NCI-H187 (cell line): ENCODE results near the gene SLC9A7.
A peak's percentile ranks its signal among the peaks of the same experiment; 100 is the strongest.
"Not testable (repeated sequence)": the region's sequence is repeated elsewhere in the genome, so short reads cannot be mapped to it uniquely, and the experiment has no call there.

Experiments used
- DNase-seq, 2 experiments: peaks; one replicate each; lab custom pipeline; 2025; lab: John Stamatoyannopoulos, UW

SLC9A7 gene

DNA sequence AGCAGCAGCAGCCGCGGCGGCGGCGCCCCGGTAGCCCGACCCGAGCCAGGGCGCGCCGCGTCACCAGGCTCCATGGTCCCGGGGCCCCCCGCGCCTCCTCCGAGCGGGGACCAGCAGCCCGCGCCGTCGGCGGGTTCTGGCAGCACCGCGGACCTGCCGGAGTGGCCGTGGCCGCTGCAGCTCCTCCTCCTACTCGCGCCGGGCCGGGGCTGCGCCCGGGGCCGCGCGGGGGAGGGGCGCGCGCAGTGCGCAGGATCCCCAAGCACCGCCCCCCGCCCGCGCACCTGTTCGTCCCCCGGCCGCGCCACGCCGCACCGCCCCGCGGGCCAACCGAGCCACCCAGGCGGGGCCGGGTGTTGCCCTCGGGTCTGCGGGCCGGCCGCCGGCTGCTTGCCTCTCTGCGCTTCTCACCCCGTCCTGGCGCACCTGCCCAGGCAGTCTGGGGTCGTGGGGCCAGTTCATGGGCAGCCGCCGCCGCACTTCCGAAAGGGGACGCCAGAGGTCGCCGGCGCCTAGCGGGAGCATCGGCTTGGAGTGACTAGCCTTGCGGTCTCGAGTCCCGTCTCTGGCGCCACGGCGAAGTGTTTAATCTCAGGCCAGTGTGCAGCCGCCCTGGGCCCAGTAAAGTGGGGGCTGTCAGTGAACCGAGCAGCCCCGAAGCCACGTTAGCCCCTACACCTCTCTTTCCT lies at the start of gene SLC9A7:
Gene SLC9A7 (minus strand): TSS at position 163 of the 689 bp plus-strand sequence. CDS start 89 bp downstream, at position 74.
- peak; percentile 32 to 34 for DNase-seq

DNA sequence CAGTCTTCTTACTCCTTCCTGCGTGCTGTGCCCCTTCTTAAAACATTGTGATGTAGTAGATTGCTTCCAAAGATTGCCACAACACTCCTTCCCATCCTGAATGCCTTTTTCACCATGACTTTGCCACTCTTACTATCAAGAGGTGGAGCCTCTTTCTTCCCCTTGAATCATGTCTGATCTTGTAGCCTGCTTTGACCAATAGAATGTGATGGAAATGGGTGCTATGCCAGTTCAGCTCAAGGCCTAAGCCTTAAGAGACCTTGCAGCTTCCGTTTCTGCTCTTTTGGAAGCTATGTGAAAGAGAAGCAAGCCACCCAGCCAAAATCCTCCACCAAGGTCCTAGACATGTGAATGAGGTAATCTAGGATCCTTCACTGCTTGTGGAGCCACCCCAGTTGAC lies 46.4 kb upstream of the SLC9A7 start:
- DNase-seq: no peak

DNA sequence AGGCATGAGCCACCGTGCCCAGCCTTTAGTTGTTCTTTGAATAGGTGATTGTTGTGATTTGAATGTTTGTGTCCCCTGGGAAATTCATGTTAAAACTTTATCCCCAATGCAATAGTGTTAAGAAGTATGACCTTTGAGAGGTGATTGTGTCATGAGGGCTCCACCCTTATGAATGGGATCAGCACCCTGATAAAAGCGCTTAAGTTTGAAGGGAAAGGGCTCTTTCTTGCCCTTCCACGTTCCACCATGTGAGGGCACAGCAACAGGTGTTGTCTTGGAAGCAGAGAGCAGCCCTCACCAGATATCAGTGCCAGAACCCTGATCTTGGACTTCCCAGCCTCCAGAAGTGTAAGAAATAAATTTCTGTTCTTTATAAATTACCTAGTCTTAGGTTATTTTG lies 44.2 kb upstream of the SLC9A7 start:
- no peak for DNase-seq

DNA sequence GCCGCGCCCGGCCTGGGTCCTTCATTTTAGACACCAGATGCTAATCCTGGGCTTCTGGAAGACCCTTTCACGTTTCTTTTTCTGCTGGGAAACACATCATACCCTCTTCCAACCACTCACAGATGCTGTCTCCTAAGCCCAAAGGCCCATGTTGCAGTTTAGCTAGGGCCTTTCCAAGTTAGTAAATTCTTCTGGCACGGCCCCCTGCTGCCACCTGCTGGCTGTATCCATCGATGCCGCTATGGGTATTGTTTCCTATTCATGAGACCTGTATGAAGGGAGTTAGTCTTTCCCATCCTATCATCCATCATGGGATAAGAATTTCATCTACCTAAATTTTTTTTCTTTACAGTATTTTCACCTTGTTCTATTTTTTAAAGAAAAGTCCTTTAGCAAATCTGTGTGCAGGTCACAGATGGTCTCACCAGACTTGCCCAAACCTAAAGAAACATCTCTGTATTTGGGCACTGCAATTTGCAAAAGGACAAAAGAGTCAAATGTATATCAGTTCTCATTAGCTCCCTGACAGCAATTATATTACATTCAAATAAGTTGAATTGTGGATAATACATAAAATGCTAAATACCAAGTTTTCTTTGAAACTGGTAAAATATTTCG lies 37.8 kb upstream of the SLC9A7 start:
- DNase-seq: peak; percentile 1 to 29

DNA sequence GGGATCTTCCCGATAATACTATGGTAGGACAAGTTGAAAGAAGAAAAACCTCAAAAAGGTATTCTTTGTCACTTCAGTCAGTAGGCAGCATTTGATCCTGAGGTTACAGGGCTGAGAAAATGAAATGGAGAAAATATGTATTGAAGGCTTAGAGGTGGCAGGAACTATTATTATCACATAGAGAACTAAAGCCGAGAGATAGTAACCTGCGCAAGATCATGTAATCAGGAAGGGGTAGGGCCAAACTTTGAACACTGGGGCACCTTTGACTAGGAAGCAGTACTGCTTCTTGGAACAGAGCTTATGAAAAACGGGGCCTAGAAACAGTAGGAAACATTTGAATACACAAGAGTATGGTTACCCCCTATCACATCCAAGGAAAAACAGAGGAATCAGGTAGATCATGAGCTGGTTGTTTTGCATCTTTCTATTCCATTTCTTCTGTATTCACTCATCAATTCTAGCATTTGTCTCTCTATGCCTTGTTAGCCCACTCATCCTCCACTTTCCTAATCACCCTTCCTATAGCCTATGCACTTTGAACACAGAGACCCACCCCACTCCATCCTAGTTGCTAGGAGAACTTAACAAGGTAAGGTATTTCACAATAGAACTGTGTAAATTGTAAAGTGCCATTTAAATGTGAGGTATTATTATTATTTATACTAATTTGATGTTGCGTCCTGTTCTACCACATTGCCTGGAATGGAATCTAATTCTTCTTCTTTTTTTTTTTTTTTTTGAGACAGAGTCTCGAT lies 34.6 kb upstream of the SLC9A7 start:
- no peak for DNase-seq

DNA sequence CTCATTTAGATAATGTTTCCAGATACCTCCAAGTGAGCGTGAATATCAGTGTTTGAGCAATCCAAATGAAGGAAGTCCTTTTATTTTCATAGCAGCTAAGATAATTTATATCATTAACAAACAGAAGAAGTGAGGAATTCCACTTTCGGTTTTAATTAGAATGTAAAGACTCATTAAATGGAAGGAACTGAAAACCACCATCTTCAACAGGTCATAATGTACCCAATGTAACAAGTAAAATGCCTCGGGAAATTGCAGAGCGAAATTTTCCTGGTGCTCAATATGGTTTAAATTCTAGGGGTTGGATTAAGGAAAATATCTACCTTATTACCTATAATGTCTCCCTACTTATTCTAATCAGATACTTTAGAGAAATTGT lies 33.9 kb upstream of the SLC9A7 start:
- no peak for DNase-seq

DNA sequence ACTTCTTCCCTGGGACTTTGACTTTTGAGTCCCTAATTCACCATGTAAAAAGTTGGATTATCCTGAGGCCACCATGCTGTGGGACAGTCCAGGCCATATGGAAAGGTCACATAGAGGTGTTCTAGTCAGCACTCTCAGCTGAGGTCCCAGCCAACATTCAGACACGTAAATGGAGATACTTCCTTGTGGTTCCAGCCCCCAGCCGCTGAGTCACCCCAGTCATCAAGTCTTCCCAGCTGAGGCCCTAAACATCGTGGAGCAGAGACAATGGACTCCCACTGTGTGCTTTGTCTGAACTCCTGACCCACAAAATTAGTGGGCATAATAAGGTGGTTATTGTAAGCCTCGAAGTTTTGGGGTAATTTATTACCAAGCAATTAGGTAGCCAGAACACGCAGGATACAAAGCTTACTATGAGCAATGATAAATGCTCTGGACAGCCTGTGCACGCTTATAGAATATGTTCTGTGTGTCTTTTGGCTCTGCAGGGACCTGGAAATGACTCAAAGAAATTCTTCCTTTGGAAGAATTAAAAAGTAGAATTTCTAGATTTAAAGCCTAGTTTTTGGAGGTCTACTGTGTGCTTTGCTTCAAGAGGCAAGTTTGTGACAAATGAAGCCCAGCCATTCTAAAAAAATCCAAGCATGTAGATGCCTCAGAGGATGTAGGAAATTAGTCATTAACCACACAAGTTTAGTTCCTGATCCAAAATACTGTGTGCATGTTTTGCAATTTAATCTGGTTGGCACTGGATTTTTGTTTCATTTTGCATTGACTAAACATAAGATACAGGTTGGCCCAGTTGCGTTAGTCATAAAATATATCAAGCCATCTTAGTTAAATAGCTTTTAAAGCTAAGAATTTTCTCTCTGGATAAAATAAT lies 33.2 kb upstream of the SLC9A7 start:
- DNase-seq: no peak

DNA sequence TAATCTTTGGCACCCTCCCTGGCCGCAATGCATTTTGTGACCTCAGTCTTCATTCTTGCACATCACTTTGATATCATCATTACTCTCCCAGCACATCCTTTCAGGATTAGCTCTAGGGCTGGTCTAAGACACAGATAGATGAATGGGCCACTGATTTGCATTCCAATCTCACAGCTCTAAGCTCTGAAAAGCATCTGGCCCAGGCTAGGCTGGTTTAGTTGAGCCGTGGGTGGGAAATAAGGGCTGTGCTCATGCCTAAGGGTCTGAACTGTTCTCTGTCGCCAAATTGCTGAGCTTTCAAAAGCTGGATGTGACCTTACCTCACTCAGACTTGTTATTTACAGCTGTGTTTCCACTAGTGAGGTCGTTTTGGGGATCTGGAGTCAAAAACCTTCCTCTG lies 30.0 kb upstream of the SLC9A7 start:
- no peak for DNase-seq

DNA sequence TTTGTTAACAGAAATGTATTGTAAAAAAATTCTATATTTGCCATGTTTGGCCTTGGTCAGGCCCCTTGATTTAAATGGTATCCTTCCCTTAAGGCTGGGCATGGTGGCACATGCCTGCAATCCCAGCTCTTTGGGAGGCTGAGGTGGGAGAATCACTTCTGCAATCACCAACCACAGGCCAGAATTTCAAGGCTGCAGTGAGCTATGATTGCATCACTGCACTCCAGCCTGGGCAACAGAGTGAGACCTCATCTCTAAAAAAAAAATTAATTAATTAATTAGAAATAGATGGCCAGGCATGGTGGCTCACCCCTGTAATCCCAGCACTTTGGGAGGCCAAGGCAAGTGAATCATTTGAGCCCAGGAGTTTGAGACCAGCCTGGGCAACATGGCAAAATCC lies 25.5 kb upstream of the SLC9A7 start:
- not testable (repeated sequence) for DNase-seq

DNA sequence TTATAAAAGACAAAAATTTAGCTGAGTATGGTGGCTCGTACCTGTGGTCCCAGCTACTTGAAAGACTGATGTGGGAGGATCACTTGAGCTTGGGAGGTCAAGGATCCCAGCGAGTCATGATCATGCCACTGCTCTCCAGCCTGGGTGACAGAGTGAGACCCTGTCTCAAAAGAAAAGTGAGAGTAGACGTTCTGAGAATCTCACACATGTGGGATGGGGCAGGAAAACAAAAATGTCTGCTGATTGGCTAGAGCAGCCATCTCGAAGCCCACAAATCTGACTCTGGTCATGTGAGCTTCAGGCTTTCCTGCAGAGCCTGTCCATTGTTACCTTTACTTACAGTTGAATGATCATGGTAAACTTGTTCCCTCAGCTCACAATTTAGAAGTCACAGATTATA lies 23.1 kb upstream of the SLC9A7 start:
- DNase-seq: no peak

DNA sequence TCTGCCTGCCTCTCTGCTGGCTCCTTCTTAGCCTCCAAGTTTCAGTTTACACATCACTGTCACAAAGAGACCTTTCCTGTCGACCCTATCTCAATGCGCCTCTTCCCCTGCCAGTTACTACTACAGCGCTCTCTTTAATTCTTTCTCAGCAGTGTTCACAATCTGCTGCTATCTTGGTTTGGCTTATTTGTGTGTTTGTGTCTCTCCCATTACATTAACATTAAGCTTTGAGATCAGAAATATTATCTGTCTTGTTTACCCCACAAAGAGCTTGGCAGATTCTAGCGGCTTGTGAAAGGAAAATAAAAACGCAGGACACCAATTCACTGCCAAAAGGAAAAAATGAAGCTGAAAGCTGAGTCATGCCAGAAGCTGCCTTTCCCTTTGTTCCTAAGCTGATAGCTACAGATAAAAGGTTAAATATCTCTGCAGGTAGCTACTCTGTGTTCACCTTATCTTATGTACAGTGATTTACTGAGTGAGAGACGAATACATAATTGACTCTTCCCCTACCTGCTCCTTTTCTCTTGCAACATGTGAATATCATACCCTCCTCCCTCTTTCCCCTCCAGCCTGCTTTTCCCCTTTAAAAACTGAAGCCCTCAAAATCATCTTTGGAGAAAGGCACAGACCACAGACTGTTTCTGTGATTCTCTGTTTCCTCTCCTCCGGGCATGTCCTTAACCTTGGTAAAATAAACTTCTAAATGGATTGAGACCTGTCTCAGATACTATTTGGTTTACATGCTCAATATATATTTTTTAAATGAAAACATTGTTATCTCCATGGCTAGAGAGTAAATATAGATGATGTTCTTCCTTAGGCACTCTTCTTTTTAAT lies 19.3 kb upstream of the SLC9A7 start:
- no peak for DNase-seq

DNA sequence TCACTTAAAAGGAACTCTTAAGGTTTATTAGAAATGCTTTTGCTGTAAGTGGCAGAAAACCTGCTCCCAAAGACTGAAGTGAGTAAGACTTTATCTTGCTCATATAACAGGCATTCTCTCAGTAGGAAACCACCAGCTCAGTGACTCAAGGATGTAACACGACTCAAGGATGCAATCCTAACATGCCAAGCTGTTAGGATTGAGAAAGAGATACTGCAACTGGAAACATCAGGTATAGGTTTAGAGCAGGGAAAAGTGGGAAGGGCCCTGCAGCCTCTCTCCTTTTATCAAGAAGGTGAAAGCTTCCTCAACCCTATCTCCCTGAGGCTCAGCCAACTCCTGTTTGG lies 11.9 kb upstream of the SLC9A7 start:
- DNase-seq: no peak

DNA sequence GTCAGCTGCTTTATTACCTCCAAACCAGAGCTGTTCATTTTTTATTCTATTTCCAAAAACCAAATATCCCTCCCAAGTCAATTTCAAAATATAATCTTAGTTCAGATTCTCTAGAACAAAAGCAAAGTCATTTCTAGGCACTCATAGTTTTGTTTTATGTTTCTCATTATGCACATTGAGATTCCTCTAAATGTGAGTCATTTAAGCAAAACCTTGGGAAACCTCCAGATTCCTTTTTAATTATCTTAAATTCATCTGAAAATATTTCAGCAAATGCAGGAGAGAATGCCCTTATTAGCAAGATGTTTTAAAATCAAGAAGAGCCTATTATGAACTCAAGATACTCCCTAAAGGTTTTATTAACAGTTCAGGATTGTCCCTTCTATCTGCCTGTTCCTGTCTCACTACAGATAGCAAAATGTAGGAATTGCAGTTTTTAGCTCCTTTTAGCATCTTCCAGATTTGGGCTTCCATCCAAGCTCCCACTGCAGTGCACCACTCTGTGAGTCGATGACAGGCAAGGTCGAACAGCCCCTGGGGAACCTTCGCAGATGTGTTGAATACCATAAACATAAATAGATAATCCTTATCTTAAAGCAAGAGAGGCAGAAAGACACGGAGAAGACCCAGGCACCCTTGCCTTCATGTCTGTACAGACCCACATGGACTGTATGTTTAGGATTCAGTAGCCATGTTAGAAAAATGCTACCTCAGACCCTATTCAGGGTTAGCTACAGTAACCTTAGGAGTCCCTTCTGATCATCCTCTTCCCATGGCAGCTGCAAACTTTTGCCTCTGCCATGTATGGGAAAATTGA lies 11.3 kb upstream of the SLC9A7 start:
- DNase-seq: no peak

DNA sequence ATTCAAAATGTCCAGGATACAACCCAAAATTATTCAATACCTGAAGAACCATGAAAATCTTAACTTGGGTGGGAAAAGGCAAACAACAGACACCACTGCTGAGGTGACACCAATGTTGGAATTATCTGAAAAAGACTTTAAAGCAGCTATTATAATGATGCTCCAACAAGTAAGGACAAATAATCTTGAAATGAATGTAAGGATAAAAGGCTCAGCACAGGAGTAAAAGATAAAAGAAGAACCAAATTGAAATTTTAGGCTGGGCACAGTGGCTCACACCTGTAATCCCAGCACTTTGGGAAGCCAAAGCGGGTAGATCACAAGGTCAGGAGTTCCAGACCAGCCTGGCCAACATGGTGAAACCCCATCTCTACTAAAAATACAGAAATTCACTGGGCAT lies 4.0 kb upstream of the SLC9A7 start:
- no peak for DNase-seq

DNA sequence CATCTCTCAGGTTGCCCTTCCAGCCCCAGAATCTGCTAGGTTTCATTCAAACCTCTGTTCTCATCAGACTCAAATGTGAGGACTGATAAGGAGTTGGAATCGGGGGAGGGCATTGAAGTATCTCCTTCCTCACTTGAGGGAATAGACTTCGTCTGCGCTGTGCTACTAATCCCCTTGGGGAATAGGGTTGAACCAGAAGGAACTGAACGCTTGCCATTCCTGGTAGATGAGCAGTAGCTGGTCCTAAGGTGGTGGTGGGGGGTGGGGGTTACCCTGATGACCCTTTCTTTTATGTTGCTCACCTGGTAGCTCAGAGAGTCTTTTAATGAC lies 692 bp upstream of the SLC9A7 start:
- no peak for DNase-seq

DNA sequence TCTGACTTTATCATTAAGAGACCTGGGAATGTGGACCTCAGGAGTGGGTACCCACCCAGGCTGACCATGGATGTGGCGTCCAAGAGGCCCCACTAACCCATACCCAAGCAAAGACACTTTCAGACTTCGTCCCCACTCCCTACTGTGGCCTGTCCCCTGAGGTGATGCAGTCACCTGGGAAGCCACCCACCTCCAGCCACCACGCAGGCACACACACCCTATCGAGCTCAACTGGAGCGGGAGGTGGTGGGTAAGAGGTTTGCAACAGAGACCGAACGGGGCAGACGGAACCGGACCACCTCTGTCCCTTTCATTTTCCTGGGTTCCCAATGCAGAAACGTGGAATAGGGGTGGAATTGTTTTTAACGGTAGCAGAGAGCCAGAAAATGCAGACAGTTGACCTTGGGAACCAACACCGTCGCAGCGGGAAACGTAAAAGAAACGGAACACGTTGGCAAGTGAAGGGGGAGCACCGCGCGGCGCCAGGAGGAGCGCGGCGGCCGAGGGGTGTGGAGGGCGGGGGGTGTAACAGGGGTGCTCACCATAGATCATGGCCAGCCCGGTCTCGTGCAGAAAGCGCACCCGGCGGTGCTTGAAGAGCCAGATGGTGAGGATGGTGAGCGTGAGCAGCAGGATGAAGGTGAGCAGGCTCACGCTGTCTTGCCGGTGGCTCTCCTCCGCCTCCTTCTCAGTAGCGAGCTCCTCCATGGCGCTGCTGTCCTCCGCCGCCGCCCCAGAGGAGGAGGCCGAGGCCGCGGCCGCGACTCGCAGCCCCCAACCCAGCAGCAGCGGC lies 559 bp downstream of the SLC9A7 start:
- no peak for DNase-seq

DNA sequence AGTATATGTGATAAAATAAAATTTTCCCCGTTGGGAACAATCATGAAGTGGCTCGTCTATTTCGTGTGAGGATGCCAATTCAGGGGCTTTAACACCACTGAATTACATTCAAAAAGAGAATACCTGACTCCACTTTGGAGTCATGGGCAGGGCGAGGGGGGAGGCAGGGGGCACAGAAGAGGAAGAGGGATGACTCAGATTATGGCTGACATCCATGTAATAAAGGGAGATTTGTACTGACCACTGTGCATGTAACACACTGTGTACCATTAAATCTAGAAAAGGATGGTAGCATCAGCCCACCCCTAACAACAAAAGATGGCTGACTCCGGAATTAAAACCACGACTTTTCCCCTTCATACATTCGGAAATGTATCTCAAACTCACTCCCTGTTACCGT lies 1.3 kb downstream of the SLC9A7 start:
- no peak for DNase-seq

DNA sequence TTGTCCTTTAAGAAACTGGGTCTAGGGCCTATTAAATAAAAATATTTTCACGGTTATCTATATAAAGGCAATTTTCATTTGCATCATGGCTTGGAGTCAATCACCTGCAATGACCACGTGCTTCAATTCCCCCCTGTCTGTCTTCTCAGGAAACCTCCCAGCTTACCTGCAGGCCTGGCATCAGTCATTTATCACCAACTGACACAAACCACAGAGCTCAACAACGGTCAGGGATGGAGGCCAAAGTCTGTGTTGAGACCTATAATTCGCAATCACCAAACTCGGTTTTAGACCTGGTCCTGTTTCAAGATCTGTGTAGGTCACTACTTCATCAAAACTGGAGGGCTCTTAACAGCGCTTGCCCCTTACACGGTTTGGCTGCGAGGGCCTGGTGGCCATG lies 1.9 kb downstream of the SLC9A7 start:
- DNase-seq: no peak

DNA sequence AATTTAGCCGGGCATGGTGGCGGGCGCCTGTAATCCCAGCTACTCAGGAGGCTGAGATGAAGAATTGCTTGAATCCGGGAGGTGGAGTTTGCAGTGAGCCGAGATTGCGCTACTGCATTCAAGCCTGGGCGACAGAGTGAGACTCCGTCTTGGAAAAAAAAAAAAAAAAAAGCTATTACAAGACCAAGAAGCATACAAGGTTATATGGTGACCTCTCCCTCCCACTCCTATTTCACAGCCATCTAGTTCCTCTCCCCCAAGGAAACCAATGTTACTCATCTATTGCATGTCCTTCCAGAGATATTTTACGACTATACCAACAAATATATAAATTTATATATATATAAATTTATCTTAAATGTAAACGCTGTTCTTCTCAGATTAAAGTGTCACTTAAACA lies 3.2 kb downstream of the SLC9A7 start:
- DNase-seq: no peak

DNA sequence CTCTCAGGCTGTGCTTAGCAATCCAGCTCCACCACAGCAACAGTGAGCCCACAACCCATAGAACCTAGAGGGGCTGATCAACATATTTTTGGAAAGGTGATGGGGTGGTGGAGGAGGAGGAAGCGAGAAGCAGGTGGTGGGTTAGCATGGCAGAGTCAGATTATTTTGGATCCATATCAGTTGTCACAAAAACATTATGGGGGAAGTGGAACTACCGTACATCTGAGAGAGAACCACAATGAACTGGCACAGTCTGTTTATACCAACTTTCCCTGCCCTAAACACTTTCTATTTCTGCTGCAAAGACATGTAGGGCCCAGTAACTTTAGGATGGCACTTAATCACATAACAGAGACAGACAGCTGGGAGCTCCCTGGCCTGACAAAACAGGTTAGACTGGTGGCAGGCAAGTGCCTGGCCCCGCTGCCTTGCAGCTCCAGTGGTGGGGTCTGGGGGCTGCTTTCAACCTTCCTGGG lies 4.3 kb downstream of the SLC9A7 start:
- no peak for DNase-seq
